ENCODE results near the gene SLC39A13.
A peak's percentile ranks its signal among the peaks of the same experiment; 100 is the strongest.

SLC39A13 gene

GRCh38 chr11:47403135-47403534 lies 5.3 kb upstream of the SLC39A13 start:
- DNase-seq (ENCODE audit: low spot score), result no peak

- DNase-seq (ENCODE audit: low spot score), result no peak
Measured at GRCh38 chr11:47403571-47403970, 4.8 kb upstream of the SLC39A13 start.

GRCh38 chr11:47406896-47407745 lies 1.3 kb upstream of the SLC39A13 start:
- no peak for DNase-seq (ENCODE audit: low spot score)

DNA sequence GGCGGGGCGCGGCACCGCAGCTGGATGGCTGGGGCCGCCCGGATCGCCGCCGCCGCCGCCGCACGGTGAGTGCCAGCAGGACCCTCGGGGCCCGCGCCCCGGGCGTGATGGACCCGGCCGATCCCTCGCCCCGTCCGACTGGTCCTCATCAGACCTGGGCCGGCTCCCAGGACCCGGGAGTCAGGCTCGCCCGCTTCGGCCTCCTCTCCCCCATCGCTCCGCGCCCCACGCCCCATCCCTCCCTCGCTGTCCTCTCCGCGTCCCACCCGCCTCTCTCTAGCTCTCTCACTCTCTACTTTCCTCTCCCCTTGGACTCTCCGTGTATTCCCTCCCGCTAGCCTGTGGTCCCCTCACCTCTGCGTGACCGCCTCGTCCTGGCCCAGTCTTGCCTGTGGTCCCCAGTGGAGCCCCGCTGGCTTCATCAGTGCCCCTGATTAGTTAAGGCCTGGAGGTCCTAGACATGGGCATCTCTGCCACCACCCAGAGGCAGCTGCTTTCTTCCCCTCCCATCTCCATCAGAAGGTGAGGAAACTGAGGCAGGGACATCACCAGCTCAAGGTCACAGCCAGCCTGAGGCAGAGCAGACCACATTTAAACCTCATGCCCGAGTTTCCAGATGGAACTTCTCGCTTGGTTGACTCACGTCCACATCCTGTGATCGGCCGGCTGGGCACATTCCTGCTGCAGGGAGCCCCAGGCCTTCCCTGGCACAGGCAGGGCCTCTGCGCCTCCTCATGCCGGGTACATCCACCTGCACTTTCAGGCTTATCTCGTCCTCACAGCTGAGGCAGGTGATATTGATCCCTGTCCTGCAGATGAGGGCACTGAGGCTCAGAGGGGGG lies 429 bp downstream of the SLC39A13 start:
- DNase-seq (ENCODE audit: low spot score), result peak; percentile 48

DNA sequence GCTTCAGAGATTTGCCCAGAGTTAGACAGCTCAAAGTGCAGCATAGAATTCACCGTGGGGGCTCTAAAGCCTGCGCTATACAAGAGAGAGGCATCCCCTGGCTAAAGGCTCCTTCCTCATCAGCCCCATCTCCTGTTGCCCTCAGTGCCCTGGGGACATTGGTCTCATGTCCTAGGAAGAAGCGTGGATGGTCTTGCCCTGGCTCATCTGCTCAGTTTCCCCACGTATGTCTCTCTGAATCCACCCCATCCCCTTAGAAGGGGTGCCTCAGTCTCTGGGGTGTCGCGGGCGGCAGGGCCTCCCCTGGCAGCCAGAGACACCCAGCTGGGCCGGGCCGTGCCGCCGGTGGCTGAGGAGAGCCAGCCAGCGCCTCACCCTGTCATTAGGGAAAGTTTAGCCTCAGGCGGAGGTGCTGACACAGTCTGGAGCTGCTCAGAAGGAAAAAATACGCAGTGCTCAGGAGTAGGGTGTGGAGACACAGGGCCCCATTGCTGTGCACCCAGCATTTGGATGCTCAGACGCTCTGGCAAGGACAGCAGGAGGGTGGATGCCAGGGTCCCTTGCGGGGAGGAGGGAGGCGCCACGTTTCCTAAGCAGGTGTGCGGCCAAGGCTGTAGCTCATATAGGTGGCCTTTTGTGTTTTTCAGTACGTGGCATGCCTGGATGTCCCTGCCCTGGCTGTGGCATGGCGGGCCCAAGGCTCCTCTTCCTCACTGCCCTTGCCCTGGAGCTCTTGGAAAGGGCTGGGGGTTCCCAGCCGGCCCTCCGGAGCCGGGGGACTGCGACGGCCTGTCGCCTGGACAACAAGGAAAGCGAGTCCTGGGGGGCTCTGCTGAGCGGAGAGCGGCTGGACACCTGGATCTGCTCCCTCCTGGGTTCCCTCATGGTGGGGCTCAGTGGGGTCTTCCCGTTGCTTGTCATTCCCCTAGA lies 1.3 kb downstream of the SLC39A13 start:
- DNase-seq (ENCODE audit: low spot score), result no peak

- no peak for DNase-seq (ENCODE audit: low spot score)
Measured at GRCh38 chr11:47410370-47411264, 2.2 kb downstream of the SLC39A13 start.

DNA sequence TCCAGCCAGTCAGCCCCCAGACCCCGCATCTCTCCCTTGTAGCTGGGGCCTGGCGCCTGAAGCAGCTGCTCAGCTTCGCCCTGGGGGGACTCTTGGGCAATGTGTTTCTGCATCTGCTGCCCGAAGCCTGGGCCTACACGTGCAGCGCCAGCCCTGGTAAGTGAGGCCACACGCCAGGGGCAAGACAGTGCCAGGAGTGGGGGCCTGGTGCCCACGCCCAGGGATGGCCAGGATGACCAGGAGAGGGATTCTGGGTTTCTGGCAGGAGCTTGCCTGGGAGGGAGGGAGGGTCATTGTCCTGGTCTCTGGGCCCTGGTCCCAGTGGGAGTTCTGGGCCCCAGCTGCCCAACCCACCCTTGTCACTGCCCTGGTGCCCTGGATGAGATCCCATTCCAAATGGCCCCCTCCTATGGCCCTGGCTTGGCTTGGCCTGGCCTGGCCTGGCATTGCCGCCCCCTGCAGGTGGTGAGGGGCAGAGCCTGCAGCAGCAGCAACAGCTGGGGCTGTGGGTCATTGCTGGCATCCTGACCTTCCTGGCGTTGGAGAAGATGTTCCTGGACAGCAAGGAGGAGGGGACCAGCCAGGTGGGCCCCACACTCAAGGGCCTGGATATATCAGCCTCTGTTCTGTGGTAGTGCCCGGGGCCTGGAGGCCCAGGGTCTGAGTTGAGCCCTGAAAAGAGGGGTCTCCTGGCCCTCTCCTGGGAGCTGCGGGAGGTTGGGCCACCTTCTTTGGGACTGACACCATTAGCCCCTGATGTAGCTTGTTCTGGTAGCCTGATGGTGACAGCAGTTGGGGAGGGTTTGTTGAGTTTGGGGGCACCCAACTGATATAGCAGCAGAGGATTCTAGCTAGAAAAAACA lies 3.7 kb downstream of the SLC39A13 start:
- DNase-seq (ENCODE audit: low spot score), result peak; percentile 51

DNA sequence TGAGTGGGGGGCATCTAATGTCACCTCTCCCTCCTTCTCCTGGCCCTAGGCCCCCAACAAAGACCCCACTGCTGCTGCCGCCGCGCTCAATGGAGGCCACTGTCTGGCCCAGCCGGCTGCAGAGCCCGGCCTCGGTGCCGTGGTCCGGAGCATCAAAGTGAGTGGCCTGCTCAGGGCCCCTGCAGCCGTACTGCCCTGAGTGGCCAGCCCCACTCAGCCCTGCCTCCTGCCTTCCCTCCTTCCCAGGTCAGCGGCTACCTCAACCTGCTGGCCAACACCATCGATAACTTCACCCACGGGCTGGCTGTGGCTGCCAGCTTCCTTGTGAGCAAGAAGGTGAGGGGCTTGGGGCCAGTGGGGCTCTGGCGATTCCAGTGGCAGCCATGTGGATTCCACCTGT lies 5.0 kb downstream of the SLC39A13 start:
- no peak for DNase-seq (ENCODE audit: low spot score)

- DNase-seq (ENCODE audit: low spot score), result no peak
Measured at GRCh38 chr11:47413908-47414684, 5.7 kb downstream of the SLC39A13 start.

DNA sequence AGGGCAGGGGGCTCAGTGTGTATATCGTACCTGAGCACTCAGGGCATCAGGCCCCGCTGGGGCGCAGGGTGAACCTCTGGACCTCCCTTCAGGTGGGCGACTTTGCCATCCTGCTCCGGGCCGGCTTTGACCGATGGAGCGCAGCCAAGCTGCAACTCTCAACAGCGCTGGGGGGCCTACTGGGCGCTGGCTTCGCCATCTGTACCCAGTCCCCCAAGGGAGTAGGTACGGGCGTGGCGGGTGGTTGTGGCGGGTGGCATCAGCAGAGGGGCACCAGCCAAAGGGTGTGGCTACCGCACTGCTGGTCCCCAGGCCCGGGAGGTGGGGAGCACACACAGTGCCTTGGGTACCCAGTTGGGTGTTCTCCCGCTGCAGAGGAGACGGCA lies 6.3 kb downstream of the SLC39A13 start:
- DNase-seq (ENCODE audit: low spot score), result no peak

- no peak for DNase-seq (ENCODE audit: low spot score)
Measured at GRCh38 chr11:47415091-47415854, 6.9 kb downstream of the SLC39A13 start.

- no peak for DNase-seq (ENCODE audit: low spot score)
Measured at GRCh38 chr11:47415949-47416472, 7.6 kb downstream of the SLC39A13 start.

DNA sequence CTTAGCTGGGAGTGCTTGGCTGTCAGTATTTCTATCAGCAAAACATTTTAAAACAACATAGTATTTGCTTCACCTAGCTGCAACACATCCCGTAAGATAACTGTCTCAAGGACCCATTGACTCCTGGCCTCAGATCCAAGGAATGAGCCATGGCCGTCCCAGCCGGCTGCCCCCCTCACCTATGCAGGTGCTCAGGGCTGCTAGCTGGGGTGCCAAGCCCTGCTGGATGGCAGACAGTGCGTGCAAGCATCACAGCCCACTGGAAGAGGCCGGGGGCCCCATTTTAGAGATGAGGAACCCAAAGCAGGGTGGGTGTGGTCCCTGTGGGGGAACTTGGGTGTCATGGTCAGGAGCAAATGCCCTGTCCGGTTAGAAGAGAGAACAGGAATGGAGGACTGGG lies 9.3 kb downstream of the SLC39A13 start:
- DNase-seq (ENCODE audit: low spot score), result no peak

- DNase-seq (ENCODE audit: low spot score), result no peak
Measured at GRCh38 chr11:47418454-47419259, 10.3 kb downstream of the SLC39A13 start.

- DNase-seq (ENCODE audit: low spot score), result no peak
Measured at GRCh38 chr11:47425611-47426010, 17.2 kb downstream of the SLC39A13 start.

DNA sequence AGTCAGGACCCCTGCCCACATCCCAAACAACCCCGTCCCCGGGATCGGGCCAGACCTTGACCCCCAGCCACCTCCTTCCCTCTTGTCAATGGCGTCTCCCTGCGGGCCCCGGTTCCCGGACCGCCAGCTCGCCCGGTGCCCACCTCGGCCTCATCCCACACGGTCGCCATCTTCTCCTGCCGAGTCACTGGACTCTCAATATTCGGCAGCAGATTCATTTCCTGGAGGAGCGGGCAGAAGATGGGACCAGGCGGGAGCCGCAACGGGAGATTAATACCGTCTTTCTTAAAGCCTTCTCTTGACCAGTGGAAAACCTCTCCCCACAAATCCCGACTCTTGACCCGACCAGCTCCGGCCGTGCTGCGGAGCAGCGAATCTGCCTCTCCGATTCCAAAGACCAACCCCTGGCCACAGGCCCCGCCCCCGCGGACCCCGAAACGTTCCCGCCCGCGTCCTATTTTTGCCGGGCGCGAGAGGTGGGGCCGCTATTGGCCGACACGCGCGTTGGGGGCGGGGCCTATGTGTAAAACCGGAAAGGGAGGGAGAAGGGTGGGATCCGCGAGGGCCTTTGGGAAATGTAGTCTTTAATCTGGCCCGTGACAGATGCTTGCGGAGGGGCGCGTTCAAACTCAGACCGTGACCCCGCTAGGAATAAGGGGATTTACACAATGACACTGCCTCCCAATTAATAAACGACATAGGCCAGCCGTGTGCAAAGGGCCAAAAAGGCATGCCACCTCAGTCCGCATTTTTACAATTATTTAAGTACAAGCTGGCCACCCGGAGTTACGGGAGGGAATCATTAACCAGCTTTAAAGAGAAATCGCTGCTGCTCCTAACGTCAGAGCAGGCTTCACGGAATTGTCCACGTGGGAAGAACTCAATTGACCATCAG lies 17.9 kb downstream of the SLC39A13 start, which contains the start of gene PSMC3:
Gene PSMC3 (minus strand): TSS at position 378 of the 895 bp plus-strand sequence. CDS start 160 bp downstream, at position 218.
- peak; percentile 96 for DNase-seq (ENCODE audit: low spot score)
